Ovary (tissue), 9 donors: ENCODE data around the gene SORCS2. TPM values are rescaled to one million over a fixed set of nuclear protein-coding genes. Genes with fewer than 3 reads are reported as not detected.

Experiments used
- DNase-seq, 5 donors: peaks; one replicate each; pipeline ENCODE4 v3.0.0-alpha.2; 2019 to 2020
- H3K27ac ChIP-seq, 2 donors: fragments of 200-600 bp; one replicate each; pipeline versions ENCODE4 v1.5.1 to v1.8.0; 2019 to 2022
- H3K27me3 ChIP-seq: fragments of 200-600 bp; one replicate; pipeline ENCODE4 v1.8.0; 2022
- H3K36me3 ChIP-seq: fragments of 200-600 bp; sonication (generic); one replicate; pipeline ENCODE4 v1.5.1; 2019
- H3K4me1 ChIP-seq: one replicate; pipeline ENCODE4 v1.8.1; 2013; ENCODE audit warnings: mild to moderate bottlenecking, moderate library complexity; ENCODE audit not compliant: insufficient read depth
- H3K4me3 ChIP-seq: fragments of 200-600 bp; sonication (generic); one replicate; pipeline ENCODE4 v1.5.1; 2017
- H3K9me3 ChIP-seq, 2 donors: fragments of 200-600 bp in 1 of 2; sonication (generic) in 1 of 2; one replicate each; pipeline versions ENCODE4 v1.5.1 to v1.8.1; 2013 to 2019; ENCODE audit warnings: mild to moderate bottlenecking in 1 of 2, moderate library complexity in 1 of 2
- EP300 ChIP-seq: sonication (generic); formaldehyde crosslinking; IDR thresholded peaks from one replicate; pipeline ENCODE4 v1.6.1; 2017; ENCODE audit warnings: antibody characterized with exemption
- POLR2A ChIP-seq: fragments of 450-650 bp; IDR thresholded peaks from one replicate; pipeline ENCODE4 v1.6.1; 2017; ENCODE audit warnings: antibody characterized with exemption, mild to moderate bottlenecking, moderate library complexity
- WGBS, 3 donors: extraction: QIAGEN DNeasy Blood & Tissue Kit in 1 of 3; methylation state at CpG; one replicate each; pipeline versions ENCODE4 v1.1.5 to v1.1.7; 2013 to 2017; 5-methylcytosine and 5-hydroxymethylcytosine counted together
- intact Hi-C, 4 donors: fragments of 100-400 bp; cut with DNase I; formaldehyde crosslinking; loops; one replicate each; pipeline versions ENCODE4 v1.11.0 to v1.15.1; 2022 to 2023
- polyA plus RNA-seq, 2 donors: library from polyadenylated mRNA; stranded (reverse); fragments of 200-250 nt in 1 of 2; fragments of 350-450 nt in 1 of 2; fragmentation: Illumina TruSeq in 1 of 2; extraction: RNeasy Lipid Tissue Mini Kit (QIAGEN cat#74804) in 1 of 2; gene quantifications; one replicate each; pipeline ENCODE4 v1.2.3, GENCODE V29; 2013 to 2014
- total RNA-seq, 7 donors: library from RNA; depleted of rRNA in 2 of 7; stranded (reverse); fragments of >200 nt in 2 of 7; fragmentation: NEBNext Ultra II Directional in 3 of 7; extraction: Animal tissue kit (Norgen Biotek cat#: 25700) in 3 of 7; gene quantifications; one replicate each; pipeline versions ENCODE4 v1.1.0 to v1.2.4, GENCODE V29; 2016 to 2023
- TF ChIP-seq, protein P1 (sequence below), 3 donors: fragments of 450-650 bp in 2 of 3; fragments of 200-600 bp in 1 of 3; IDR thresholded peaks; one replicate each; pipeline versions ENCODE4 v1.5.1 to v1.8.0; 2016 to 2022; ENCODE audit warnings: antibody characterized with exemption in 3 of 3, mild to moderate bottlenecking in 1 of 3
- donor health status: DM: no; HTN: no; CAD: no; lungs with moderate emphysema.
- donor health status: DM: no; HTN: no; CAD: no.
- donor health status: Bipolar disorder and iron deficiency.
- donor health status: DM: yes; HTN: yes; CAD: no.
- donor health status: DM: no; HTN: no; CAD: no.
- donor health status: DM: yes; HTN: yes; CAD: no.

The SORCS2 gene
- total and polyA plus RNA-seq, 9 donors, result 0.60 to 23.9 (median 7.1) TPM

DNA sequence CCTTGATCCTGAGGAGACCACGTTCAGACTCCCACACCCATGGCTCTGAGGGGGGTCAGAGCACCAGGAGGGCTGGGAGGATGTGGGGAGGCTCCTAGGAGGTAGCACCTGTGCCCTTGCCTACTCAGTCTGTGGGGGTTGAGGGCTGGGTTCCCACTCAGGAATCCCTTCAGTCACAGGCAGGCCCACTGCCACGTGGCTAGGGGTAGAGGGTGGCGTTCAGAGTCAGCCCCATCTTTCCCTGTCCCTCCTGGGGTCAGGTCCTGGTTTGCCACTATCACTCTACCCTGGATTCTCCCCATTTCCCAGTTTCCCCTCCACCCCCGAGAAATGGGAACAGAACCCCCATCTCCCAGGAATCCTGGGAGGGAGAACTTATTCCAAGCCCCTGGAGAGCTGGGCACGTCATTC lies 131.1 kb downstream of the SORCS2 start:
- peak in 1 of 5 donors; percentile 26 for DNase-seq
- Histone ChIP-seq H3K4me1 (peaks cover 2% of the 10 kb centered on the region), H3K27ac (no peak overlapping the region), H3K9me3 (no peaks in the 10 kb centered on the region), H3K36me3 (no peaks in the 10 kb centered on the region), H3K27me3 (no peaks in the 10 kb centered on the region), H3K4me3 (no peak overlapping the region)
- TF ChIP-seq POLR2A, result no peak
- TF ChIP-seq, protein P1, sequence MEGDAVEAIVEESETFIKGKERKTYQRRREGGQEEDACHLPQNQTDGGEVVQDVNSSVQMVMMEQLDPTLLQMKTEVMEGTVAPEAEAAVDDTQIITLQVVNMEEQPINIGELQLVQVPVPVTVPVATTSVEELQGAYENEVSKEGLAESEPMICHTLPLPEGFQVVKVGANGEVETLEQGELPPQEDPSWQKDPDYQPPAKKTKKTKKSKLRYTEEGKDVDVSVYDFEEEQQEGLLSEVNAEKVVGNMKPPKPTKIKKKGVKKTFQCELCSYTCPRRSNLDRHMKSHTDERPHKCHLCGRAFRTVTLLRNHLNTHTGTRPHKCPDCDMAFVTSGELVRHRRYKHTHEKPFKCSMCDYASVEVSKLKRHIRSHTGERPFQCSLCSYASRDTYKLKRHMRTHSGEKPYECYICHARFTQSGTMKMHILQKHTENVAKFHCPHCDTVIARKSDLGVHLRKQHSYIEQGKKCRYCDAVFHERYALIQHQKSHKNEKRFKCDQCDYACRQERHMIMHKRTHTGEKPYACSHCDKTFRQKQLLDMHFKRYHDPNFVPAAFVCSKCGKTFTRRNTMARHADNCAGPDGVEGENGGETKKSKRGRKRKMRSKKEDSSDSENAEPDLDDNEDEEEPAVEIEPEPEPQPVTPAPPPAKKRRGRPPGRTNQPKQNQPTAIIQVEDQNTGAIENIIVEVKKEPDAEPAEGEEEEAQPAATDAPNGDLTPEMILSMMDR (IDR thresholded peaks at IDR 0.05), result no peak
- TF ChIP-seq EP300, result no peak
- 89 to 91% (median 91%) methylated on average over 5 of the region's 5 CpGs for WGBS, 3 donors
- intact Hi-C loops, result no loop called here

DNA sequence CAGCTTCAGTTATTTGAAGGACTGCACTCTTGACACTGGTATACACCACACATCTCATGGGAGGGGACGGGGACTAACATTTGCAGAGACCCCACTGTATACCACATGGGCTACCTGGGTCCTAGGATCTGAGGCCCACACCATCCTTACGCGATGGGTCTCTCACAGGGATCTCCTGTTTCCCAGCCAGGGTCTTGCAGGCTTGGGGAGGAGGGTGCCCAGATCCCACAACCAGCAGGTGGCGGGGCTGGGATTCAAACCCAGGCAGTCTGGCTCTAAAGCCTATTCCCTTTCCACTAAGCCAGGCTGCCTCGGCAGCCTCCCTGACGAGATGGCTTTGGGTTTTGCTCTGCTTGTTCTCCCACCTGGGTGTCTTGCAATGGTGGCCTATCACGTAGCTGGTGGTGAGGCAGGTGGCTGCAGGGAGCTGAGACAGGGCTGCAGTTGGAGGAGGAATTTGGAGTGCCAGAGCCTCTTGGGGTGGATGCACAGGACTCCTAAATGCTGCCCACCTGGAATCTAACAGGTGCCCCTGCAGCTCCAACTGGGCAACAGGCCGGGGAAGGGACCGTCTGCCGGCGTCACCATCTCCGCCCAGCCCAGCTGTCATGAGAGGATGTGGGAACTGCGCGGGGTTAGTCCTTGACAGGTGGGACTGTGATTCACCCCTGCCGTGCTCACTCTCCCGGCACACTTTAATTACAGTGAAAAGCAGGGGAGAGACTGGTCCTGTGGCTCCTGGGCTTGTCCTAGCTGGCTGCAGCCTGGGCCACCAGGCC lies 131.7 kb downstream of the SORCS2 start:
- 87 to 91% (median 88%) methylated on average over 14 to 16 of the region's 16 CpGs for WGBS, 3 donors
- peaks cover 4% of the 10 kb centered on the region for H3K4me1 ChIP-seq
- no peak overlapping the region for H3K4me3 ChIP-seq
- H3K27me3 ChIP-seq, result no peaks in the 10 kb centered on the region
- no peaks in the 10 kb centered on the region for H3K36me3 ChIP-seq
- TF ChIP-seq EP300 (no peak), POLR2A (no peak)
- TF ChIP-seq, protein P1 (IDR thresholded peaks at IDR 0.05), result no peak
- intact Hi-C loops, result no loop called here
- DNase-seq, result peak in 1 of 5 donors; percentile 27
- H3K9me3 ChIP-seq, result no peaks in the 10 kb centered on the region
- H3K27ac ChIP-seq, result no peak overlapping the region

DNA sequence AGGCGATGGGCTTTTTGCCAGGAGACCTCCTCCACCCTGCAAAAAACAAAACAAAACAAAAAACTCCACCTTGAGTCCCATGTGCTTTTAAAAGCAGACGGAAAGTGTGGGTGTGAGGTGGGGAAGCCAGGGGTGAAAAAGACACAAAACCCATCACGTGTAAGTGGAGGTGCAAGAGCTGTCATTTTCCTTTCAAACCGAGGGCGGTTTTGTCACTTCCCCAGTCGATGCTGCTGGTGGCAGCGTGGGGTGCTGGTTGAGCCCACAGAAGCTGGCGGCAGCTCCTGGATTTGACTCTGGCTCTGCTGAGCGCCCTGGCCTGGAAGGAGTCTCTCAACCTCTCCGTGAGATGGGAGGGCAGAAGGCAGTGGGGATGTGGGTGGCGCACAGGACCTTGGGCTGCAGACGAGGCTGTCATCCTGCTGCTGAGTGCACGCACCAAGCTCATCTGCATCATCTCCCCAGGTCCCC lies 132.3 kb downstream of the SORCS2 start:
- DNase-seq, result peak in 2 of 5 donors; percentile 12 to 32
- TF ChIP-seq POLR2A (no peak), EP300 (no peak)
- TF ChIP-seq, protein P1 (IDR thresholded peaks at IDR 0.05), result no peak
- Histone ChIP-seq H3K4me1 (peaks cover 7% of the 10 kb centered on the region), H3K27me3 (no peaks in the 10 kb centered on the region), H3K9me3 (no peaks in the 10 kb centered on the region), H3K36me3 (no peaks in the 10 kb centered on the region), H3K27ac (no peak overlapping the region), H3K4me3 (no peak overlapping the region)
- WGBS, 3 donors, result 75 to 81% (median 81%) methylated on average over 13 of the region's 13 CpGs
- intact Hi-C loops, result no loop called here

DNA sequence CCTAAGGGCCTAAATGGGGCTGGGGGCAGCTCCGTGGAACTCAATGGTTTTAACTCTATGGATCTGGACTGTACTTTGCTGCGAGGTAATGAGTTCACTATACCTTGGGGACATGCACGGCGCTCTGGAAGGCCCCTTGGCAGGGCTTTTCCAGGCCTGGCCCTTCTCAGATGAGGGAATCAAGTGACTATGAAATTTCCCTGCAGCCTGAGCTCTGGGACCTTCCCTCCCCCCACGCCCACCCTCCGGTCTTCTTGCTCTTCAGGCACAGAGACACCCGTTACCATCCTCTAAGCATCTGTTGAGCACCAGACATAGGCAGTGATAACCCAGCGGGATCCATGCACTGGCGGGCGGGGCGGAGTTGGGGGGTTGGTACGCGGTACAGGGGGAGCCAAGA lies 133.2 kb downstream of the SORCS2 start:
- no peak overlapping the region for H3K4me3 ChIP-seq
- 82 to 92% (median 84%) methylated on average over 13 of the region's 13 CpGs for WGBS, 3 donors
- no peaks in the 10 kb centered on the region for H3K9me3 ChIP-seq
- no peaks in the 10 kb centered on the region for H3K36me3 ChIP-seq
- no peak overlapping the region for H3K27ac ChIP-seq
- H3K4me1 ChIP-seq, result peaks cover 7% of the 10 kb centered on the region
- intact Hi-C loops, result no loop called here
- H3K27me3 ChIP-seq, result no peaks in the 10 kb centered on the region
- peak in 2 of 5 donors; percentile 10 to 28 for DNase-seq
- TF ChIP-seq POLR2A, result no peak
- TF ChIP-seq EP300, result no peak
- TF ChIP-seq, protein P1 (IDR thresholded peaks at IDR 0.05), result no peak
